HG03039 (cell line): ENCODE measurements around the gene ZNF521.

Source experiments
- ATAC-seq: cut with Tn5 transposase; IDR thresholded peaks from one replicate; pipeline ENCODE4 v1.9.1; 2021; ENCODE audit warnings: mild to moderate bottlenecking, moderate library complexity; ENCODE audit not compliant: unreplicated experiment

Gene ZNF521

DNA sequence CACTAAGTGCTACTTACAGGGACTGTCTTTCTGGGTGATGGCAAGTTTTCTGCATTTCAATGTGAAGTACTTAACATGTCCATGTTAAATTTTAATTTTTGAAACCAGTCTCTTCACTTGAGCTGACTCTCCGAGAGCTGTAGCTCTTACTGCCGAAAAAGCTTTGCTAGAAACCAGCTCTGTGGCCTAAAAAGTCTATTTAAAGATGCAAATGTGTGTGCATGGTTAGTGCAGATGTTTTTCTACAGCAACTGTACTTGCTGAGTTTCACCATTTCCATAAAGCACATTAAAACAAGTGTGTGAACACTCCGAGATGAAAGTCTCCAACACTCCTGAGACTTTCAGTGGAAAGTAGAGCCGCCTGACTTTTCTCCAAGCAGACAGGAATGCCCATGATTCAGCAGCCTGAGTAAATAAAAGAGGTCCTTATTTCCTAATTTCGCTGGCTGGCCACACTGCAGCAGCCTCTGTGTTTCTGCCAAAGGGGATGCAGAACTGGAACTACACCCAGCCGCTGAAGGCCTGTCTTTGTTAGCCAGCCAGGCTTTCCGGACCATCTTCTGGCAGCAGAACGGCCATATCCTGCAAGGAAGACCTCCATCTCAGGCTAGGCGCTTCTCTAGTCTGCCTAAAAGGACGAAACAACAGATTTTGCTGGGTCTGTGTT lies 121.2 kb downstream of the ZNF521 start:
- ATAC-seq: no peak

DNA sequence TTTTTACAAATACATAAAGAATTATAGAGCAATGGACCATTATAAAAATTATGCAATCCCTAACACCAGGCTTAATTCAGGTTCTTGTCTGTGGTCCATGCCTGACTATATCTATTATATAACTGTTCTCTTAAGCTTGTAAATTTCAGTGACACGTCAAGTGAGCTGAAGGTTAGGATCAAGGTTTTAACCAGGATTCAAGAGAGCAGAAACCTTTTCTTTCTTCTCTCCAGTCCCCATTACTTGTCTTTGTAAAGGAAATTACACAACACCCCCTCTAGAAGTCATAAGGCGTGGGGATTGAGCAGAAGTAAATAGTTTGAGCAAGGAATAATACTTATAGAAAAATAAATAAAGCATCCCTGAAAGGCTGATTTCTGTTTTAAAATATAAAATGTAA lies 122.0 kb downstream of the ZNF521 start:
- ATAC-seq: no peak

DNA sequence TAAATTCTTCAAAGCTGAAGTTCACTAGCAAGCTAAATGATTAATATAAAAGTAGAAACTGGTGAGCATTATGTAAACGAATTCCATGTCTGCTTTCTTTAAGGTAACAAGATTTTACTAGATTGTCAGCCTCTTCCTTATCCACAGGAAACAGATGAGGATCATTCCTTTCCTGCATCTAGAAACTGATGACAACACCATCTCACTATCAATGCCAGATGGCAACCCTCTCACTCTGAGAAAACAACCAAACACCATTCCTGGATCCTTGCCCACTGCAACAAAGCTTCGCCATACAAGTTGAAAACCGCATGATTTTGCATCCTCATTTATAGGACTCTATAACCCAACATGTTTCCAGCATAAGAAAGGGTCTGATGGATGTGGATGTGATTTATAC lies 122.9 kb downstream of the ZNF521 start:
- ATAC-seq: no peak

GRCh38 chr18:25228410-25228809 lies 123.6 kb downstream of the ZNF521 start:
- ATAC-seq: no peak

GRCh38 chr18:25225151-25225550 lies 126.8 kb downstream of the ZNF521 start:
- no peak for ATAC-seq

DNA sequence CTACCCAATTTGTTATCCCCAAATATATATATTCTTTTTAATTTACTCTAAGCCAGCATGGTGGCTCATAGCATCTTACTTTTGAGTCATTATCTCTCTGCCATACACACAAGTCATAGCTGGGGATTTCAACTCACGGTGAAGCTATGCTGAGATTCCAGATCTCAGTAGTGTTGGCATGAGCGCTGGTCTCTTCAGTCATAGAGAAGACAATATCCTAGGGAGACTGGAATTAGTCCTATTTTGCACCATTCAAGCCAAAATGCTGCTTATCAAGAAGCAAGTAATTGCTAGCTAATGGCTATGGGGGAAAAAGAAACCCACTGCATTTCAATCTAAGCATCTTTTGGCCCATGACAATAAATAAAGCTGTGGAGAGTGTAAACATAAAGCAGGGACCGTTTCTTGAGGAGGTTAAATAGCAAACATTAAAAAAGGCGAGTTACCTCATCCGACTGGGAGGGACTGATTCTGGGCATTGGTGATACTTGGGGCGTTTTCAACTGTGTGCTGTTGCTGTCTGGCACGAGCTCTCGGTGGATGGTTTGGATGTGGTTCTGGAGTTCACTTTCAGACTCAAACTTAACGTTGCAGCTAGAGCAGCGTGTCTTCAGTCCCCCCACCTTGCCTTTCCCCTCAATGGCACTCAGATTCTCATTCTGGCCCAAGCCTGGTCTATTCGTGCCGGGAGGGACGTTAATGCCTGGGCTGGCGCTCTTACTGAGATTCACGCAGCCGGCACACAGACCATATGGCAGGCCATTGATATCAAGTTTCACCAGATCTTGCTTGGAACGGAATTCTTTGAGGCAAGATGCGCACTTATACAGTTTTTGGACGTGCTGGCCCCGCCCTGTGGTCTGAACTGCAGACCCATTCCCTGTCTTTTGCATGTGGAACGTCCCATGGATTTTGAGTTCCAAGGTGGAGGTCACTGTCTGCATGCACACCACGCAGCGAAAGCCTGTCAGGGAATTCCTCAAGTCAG lies 127.8 kb downstream of the ZNF521 start:
- no peak for ATAC-seq

GRCh38 chr18:25223211-25223610 lies 128.8 kb downstream of the ZNF521 start:
- no peak for ATAC-seq

GRCh38 chr18:25222648-25223047 lies 129.3 kb downstream of the ZNF521 start:
- ATAC-seq: no peak

- ATAC-seq: no peak
Measured at GRCh38 chr18:25210622-25211021, 141.3 kb downstream of the ZNF521 start.

DNA sequence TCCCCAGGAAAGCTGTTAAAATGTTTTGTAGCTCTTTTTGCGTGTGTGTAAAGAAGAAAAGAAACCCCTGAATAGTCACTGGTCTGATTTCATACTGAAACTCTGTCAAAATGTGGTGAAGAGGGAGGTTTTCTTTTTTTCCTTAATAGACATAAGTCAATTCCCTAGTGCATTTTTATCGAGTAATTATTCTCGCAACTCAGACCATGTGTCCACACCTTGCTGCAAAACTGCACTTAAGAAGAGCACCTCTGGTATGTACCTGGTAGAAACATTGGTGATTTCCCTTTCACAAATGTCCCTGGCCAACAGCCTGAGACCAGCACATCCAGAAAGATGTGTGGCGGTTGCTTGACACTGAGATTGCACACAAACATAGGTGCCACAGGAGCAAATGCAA lies 159.9 kb downstream of the ZNF521 start:
- no peak for ATAC-seq

GRCh38 chr18:25190472-25190871 lies 161.5 kb downstream of the ZNF521 start:
- no peak for ATAC-seq

DNA sequence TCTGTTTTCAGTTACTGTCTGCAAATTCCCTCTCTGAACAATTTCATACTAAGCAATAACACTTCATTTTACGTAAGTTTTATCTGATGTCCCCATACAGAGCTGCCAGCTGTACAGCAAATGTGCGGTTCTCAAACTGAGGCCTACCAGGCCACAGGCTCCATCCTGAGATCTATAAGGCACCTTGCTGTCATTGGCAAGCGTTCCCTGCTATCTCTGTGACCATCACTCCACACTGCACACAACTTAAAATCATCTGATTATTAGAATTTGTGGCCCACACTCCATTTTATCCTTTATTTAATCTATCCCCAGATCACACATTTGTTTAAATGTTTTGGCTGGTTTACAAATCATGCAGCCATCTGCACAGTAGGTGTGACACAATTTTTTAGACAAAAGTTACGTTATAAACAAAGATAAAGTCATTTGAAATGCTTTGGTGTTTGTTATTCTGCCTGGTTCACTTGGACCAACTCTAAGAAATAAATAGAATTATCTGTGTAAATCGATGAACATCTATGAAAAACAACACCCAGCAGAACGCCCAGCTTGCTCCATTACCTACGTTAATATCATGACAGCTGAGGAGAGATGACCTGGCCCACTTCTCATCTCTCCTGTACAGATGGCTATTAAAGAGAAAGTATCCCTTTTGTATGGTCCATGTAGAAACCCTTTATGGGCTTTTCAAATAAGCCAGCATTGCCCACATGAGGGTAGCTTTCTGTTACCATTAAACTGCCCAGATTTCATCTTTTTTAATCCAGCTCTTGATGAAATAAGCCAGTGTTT lies 162.4 kb downstream of the ZNF521 start:
- no peak for ATAC-seq

GRCh38 chr18:25187521-25188192 lies 164.3 kb downstream of the ZNF521 start:
- ATAC-seq: no peak

- ATAC-seq: no peak
Measured at GRCh38 chr18:25186871-25187270, 165.1 kb downstream of the ZNF521 start.

- no peak for ATAC-seq
Measured at GRCh38 chr18:25181993-25182392, 170.0 kb downstream of the ZNF521 start.

GRCh38 chr18:25181581-25181980 lies 170.4 kb downstream of the ZNF521 start:
- ATAC-seq: no peak

DNA sequence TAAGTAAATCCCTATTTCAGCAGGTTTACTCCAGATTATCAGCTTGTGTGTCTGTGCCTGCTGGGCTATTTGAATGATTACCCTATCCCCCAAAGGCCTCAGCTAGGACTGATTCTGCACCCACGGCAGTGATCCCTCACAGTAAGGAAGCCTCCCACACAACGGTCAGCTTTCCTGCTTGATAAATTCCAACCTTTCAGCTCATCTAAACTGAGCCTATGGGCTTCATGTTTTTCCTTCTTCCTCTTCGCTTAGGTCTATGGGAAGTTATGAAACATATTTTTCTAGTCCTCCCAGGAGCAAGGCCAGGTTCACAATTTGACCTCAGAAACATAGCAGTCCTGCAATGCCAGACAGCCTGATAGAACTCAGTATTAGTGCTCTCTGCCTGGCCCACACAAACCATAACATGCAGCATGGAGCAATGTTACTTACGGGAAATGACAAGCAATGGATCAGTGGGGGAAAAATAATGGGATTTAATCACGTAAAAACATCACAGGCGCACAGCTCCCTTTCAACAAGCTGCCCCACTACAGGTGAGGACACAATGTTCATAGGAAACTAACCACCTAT lies 170.9 kb downstream of the ZNF521 start:
- no peak for ATAC-seq

DNA sequence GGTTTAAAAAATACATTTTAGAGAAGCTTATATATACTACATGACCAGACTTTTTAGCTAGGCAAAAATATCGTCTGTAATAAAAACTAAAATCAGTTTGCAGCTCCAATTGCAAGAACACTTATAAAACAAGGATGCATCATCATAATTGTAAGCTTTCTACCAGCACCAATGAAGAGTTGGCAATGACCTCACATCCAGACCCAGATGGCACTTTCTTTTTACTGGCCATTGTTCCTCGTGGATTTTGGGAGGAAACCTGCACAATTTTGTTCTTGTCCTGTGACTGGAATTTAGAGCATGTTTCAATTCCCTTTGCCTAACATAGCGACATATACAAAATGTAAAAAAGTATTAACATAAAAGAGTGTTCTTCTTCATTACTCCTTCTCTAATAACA lies 174.3 kb downstream of the ZNF521 start:
- ATAC-seq: no peak

GRCh38 chr18:25176518-25177042 lies 175.4 kb downstream of the ZNF521 start:
- no peak for ATAC-seq
